GM12865 (cell line): ENCODE results near the gene ABR.
"Not testable (repeated sequence)": the region's sequence is repeated elsewhere in the genome, so short reads cannot be mapped to it uniquely, and the experiment has no call there.

Source experiments
- DNase-seq: peaks from one replicate; pipeline ENCODE4 v3.0.0; 2010; ENCODE audit warnings: low read depth
- H3K4me3 ChIP-seq: 2 replicates; pipeline ENCODE4 v1.5.1; 2011; ENCODE audit warnings: mild to moderate bottlenecking, low read depth, low read length, control low read depth
- TF ChIP-seq, protein P1 (sequence below): IDR thresholded peaks from 2 replicates; pipeline ENCODE4 v1.5.1; 2011; ENCODE audit warnings: low read length, control low read depth, low read depth, inconsistent platforms; ENCODE audit not compliant: insufficient read depth; ENCODE audit errors: missing control alignments

ABR gene

DNA sequence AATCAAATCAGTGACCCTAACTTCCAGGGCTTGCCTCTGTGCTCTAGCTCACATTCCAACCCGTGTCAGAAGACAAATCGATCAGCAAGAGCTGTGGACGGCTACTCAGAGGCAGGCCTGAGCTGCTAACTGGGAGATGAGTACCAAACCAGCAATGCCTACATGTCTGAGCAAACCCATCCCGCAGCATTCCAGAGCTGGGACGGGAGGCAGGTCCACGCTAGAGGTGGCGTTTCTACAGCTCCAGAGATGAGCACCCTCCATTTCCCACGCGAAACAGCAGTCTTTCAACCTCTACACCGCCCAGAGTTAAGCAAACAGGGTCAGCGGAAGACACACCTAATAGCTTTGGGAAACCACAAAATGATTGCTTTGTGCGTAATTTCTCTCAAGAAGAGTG lies 206.7 kb downstream of the ABR start:
- TF ChIP-seq, protein P1, sequence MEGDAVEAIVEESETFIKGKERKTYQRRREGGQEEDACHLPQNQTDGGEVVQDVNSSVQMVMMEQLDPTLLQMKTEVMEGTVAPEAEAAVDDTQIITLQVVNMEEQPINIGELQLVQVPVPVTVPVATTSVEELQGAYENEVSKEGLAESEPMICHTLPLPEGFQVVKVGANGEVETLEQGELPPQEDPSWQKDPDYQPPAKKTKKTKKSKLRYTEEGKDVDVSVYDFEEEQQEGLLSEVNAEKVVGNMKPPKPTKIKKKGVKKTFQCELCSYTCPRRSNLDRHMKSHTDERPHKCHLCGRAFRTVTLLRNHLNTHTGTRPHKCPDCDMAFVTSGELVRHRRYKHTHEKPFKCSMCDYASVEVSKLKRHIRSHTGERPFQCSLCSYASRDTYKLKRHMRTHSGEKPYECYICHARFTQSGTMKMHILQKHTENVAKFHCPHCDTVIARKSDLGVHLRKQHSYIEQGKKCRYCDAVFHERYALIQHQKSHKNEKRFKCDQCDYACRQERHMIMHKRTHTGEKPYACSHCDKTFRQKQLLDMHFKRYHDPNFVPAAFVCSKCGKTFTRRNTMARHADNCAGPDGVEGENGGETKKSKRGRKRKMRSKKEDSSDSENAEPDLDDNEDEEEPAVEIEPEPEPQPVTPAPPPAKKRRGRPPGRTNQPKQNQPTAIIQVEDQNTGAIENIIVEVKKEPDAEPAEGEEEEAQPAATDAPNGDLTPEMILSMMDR = no peak
- no peak for DNase-seq
- no peak overlapping the region for H3K4me3 ChIP-seq

GRCh38 chr17:971861-972260 lies 207.9 kb downstream of the ABR start:
- DNase-seq, H3K4me3 ChIP-seq: not testable (repeated sequence)

GRCh38 chr17:970364-970763 lies 209.4 kb downstream of the ABR start:
- DNase-seq = no peak
- no peak overlapping the region for H3K4me3 ChIP-seq
- TF ChIP-seq, protein P1 = no peak

GRCh38 chr17:969811-970355 lies 209.9 kb downstream of the ABR start:
- TF ChIP-seq, protein P1 = no peak
- DNase-seq = no peak
- no peak overlapping the region for H3K4me3 ChIP-seq

GRCh38 chr17:968812-969730 lies 210.7 kb downstream of the ABR start:
- DNase-seq = no peak
- TF ChIP-seq, protein P1 = no peak
- H3K4me3 ChIP-seq = no peak overlapping the region

DNA sequence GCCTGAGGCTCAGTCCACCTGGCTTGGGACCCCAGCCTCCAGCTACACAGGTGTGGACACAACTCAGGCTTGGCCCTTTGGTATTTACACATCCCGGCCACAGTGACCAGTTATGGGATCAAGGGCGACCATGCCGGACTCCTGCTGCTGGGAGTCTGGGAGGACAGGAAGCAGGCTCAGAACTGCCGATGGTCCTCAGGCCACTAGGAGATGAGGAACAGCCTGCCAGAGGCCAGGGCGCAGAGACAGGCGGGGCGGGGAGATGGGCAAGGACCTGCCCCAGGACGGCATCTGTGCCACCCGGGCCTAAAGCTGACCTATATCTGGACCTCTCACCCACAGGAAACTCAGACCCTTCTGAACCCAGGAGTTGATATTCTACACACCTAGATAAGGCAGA lies 212.7 kb downstream of the ABR start:
- no peak for DNase-seq
- TF ChIP-seq, protein P1 = no peak
- no peak overlapping the region for H3K4me3 ChIP-seq

DNA sequence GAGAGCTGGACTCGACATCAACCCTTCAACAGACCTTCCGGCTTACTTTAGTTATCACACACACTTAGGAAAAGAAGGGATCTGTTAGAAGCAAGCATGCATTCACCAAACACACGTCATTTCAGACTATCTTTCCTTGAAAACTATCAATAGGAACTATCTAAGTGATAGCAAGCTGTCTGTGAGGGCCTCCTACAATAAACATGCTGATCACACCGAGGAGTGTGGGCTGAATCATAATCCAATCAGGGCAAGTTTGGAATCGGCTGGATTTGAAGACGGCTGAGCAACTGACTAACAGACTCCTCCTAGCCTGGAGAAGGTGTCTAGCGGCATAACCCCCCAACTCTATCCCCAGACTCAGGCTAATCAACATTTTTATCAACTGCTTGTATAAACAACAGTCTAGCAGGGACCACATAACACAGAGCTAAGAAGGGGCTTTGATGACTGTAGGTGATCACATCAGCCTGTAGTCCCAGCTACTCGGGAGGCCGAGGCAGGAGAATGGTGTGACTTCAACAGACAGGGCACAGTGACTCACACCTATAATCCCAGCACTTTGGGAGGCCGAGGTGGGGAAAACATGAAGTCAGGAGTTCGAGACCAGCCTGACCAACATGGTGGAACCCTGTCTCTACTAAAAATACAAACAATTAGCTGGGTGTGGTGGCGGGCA lies 214.3 kb downstream of the ABR start:
- TF ChIP-seq, protein P1 = no peak
- no peak for DNase-seq
- H3K4me3 ChIP-seq = no peak overlapping the region
